Thymus (tissue), 11 donors: ENCODE measurements around the gene PTPN20. TPM values are rescaled to one million over a fixed set of nuclear protein-coding genes. Genes with fewer than 3 reads are reported as not detected.

ENCODE experiments used
- DNase-seq, 9 donors: peaks; one replicate each; pipeline ENCODE4 v3.0.0-alpha.2; 2013; ENCODE audit warnings: low spot score in 9 of 9, low read depth in 6 of 9, missing footprints in 1 of 9
- H3K27ac ChIP-seq, 2 donors: one replicate each; pipeline ENCODE4 v1.5.1; 2013; ENCODE audit warnings: control low read depth in 1 of 2, low read depth in 1 of 2, low read length in 1 of 2, mild to moderate bottlenecking in 1 of 2, moderate library complexity in 1 of 2
- H3K27me3 ChIP-seq, 2 donors: one replicate each; pipeline ENCODE4 v1.5.1; 2013; ENCODE audit warnings: low read length in 1 of 2; ENCODE audit not compliant: control insufficient read depth in 2 of 2, insufficient read depth in 1 of 2
- H3K36me3 ChIP-seq, 2 donors: one replicate each; pipeline ENCODE4 v1.5.1; 2013; ENCODE audit warnings: low read length in 1 of 2, mild to moderate bottlenecking in 1 of 2, moderate library complexity in 1 of 2; ENCODE audit not compliant: control insufficient read depth in 2 of 2, insufficient read depth in 2 of 2
- H3K4me1 ChIP-seq, 2 donors: one replicate each; pipeline ENCODE4 v1.5.1; 2013; ENCODE audit warnings: low read length in 2 of 2; ENCODE audit not compliant: control insufficient read depth in 2 of 2, insufficient read depth in 2 of 2
- H3K4me3 ChIP-seq, 2 donors: one replicate each; pipeline ENCODE4 v1.5.1; 2013; ENCODE audit warnings: low read length in 2 of 2, control low read depth in 1 of 2, mild to moderate bottlenecking in 1 of 2
- H3K9me3 ChIP-seq, 2 donors: one replicate each; pipeline ENCODE4 v1.5.1; 2013; ENCODE audit warnings: low read length in 1 of 2, mild to moderate bottlenecking in 1 of 2; ENCODE audit not compliant: control insufficient read depth in 2 of 2, insufficient read depth in 1 of 2
- WGBS: extraction: QIAGEN DNeasy Blood & Tissue Kit; methylation state at CpG from one replicate; pipeline ENCODE4 v1.1.7; 2013; 5-methylcytosine and 5-hydroxymethylcytosine counted together
- polyA plus RNA-seq: library from polyadenylated mRNA; stranded (reverse); fragments of 200-250 nt; gene quantifications from one replicate; pipeline ENCODE4 v1.2.3, GENCODE V29; 2013
- total RNA-seq: library from RNA; stranded (reverse); fragments of 120-200 nt; gene quantifications from one replicate; pipeline ENCODE4 v1.2.4, GENCODE V29; 2013
- donor health status: healthy.

Gene PTPN20
- total and polyA plus RNA-seq, 2 donors = 0.78 to 1.2 TPM

DNA sequence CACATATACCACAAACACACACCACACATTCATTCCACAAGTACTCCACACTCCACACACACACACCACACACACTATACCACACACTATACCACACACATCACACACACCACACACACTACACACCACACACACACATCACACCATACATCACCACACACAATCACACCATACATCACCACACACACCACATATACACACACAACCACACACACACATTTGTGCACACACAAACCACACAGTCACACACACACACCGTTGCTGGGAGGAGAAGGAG is 112.8 kb downstream of the PTPN20 start:
- H3K9me3 ChIP-seq = no peaks in the 10 kb centered on the region

DNA sequence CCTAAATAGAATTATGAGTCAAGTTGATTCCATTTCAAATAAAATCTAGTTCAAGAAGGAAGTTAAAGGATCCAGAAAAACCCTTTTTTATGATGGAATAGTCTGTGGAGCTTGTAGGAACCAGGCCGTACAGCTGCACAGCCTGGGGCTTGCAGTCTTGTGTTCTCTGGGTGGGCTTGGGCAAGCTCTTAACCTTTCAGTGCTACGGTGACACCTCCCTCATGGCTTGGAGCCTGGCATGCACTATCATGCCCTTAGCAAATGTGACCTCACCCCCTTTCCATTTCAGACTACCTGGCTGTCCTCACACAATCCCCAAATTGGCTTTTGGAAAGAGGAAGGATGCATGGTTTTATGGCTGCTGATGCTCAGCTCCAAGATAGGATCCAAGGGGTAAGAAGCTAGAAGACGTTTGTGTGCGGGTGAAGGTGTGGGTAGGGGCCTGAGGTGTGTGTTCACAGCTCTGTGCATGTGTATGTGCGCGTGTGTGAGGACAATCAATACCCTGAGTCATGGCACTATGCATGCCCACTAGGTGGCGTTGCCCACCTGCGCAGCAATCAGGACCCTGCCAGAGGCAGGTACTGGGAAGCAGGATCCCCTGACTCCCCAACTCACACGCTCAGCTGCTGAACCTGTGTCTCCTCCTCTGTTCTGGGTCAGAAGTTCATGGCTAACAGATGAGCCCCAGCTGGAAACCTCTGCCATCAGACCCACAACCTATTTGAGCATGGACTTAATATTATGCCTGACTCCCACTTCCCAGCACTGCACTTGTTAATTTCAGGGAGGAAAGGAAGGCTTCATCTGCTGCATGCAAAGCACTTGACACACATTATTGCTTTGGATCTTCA is 113.4 kb downstream of the PTPN20 start:
- Histone ChIP-seq H3K4me3 (no peak overlapping the region), H3K36me3 (no peaks in the 10 kb centered on the region), H3K9me3 (no peaks in the 10 kb centered on the region), H3K4me1 (peaks cover 0 to 5% of the 10 kb centered on the region in 2 donors), H3K27me3 (no peaks in the 10 kb centered on the region), H3K27ac (no peak overlapping the region)
- WGBS = 36% methylated on average over 9 of the region's 9 CpGs
- DNase-seq = peak; percentile 33 to 83 (median 60)

More for the DNA sequence above, 112.8 kb downstream of the PTPN20 start:
- Histone ChIP-seq H3K27me3 (no peaks in the 10 kb centered on the region), H3K27ac (no peak overlapping the region), H3K4me1 (peaks cover 0 to 5% of the 10 kb centered on the region in 2 donors), H3K36me3 (no peaks in the 10 kb centered on the region), H3K4me3 (no peak overlapping the region)
- no peak for DNase-seq
- 88% methylated on average over 1 of the region's 1 CpG for WGBS

DNA sequence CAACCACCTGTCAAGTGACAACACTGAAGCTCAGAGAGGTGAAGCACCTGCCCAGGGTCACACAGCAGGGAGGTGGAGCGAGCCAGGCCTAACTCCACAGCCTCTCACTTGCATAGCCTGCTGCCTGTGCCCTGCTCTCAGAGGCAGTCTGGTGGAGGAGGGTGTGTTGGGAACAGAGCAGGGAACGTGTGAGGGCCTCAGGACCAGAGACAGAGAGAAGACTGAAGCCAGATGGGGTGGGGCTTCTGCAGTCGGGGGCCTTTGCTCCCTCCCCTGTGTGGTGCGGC is 114.0 kb downstream of the PTPN20 start:
- H3K36me3 ChIP-seq = no peaks in the 10 kb centered on the region
- no peak overlapping the region for H3K4me3 ChIP-seq
- H3K4me1 ChIP-seq = peaks cover 0 to 5% of the 10 kb centered on the region in 2 donors
- no peak for DNase-seq
- no peaks in the 10 kb centered on the region for H3K9me3 ChIP-seq
- no peaks in the 10 kb centered on the region for H3K27me3 ChIP-seq
- no peak overlapping the region for H3K27ac ChIP-seq
- 93% methylated on average over 4 of the region's 4 CpGs for WGBS

DNA sequence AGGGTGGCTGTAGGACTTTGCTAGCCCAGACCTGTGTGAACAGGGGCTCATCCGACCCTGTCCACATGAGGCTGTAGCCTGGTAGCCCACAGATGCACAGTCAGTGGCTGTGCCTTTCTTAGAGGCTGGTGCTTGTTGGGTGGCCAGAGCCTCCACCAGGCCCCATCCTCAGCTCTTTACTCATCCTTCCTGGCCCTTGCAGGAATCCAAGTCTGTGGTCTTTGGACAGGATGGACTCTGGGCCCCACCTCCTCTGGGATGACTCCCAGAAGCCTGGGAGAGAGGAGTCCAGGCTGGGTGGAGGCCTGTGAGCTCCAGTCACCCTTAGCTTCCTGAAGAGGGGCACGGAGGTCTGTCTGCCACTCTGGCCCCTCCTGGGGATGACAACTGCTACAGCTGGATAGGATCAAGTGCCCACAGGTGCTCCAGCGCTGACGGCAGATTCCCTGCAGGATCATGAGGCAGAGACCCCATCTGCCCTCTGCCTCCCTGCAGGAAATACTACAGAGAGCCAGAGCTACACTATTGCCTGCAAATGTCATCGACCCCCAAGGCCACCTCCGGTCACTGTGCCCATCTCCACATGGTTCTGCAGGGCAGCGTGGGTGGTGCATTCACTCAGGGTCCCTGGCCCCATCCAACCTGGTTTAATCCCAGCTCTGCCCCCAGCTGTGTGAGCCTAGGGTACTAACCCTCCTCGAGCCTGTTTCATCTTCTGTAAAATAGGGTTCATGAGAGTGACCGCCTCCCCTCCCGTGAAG is 114.5 kb downstream of the PTPN20 start:
- Histone ChIP-seq H3K4me3 (no peak overlapping the region), H3K27ac (no peak overlapping the region), H3K9me3 (no peaks in the 10 kb centered on the region), H3K4me1 (peaks cover 0 to 5% of the 10 kb centered on the region in 2 donors), H3K27me3 (no peaks in the 10 kb centered on the region), H3K36me3 (no peaks in the 10 kb centered on the region)
- no peak for DNase-seq
- 94% methylated on average over 10 of the region's 10 CpGs for WGBS

DNA sequence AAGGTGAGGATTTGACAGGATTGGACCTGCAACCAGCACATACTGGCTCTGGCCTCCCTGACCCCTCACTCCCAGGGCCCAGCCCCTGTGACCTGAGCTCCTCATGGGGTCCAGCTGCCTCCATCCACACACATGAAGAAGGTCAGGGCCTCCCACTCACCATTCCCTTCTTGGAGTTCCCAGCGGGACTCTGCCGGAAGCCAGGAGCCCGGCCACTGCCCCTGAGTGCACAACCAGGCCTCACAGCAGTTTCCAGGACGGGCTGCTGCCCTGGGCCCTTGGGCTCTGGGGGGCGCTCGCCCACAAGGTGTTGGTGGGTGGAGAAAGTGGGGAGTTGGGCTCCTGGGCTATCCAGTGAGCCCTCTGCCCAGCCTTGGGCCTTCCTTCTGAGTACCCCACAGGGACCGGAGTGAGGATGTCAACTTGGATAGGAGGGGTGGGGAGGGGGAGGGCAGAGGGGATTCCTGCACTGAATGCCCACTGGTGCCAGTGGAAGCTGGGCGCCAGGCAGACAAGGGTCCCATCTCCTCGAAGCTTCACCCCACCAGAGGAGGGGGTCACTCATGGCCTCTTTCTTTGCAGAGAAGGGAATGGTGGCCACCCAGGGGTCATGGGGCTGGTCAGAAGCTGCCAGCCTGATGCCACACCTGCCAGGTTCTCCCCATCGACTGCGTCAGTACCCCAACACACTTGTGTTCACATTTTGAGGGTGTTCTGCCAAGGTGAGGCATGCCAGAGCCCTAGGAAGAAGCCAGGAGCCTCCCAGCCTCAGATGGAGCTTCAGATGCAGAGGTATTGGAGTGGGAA is 115.3 kb downstream of the PTPN20 start:
- Histone ChIP-seq H3K36me3 (no peaks in the 10 kb centered on the region), H3K27me3 (no peaks in the 10 kb centered on the region), H3K4me1 (peaks cover 0 to 5% of the 10 kb centered on the region in 2 donors), H3K9me3 (no peaks in the 10 kb centered on the region), H3K4me3 (no peak overlapping the region), H3K27ac (no peak overlapping the region)
- DNase-seq = no peak
- 97% methylated on average over 11 of the region's 11 CpGs for WGBS

DNA sequence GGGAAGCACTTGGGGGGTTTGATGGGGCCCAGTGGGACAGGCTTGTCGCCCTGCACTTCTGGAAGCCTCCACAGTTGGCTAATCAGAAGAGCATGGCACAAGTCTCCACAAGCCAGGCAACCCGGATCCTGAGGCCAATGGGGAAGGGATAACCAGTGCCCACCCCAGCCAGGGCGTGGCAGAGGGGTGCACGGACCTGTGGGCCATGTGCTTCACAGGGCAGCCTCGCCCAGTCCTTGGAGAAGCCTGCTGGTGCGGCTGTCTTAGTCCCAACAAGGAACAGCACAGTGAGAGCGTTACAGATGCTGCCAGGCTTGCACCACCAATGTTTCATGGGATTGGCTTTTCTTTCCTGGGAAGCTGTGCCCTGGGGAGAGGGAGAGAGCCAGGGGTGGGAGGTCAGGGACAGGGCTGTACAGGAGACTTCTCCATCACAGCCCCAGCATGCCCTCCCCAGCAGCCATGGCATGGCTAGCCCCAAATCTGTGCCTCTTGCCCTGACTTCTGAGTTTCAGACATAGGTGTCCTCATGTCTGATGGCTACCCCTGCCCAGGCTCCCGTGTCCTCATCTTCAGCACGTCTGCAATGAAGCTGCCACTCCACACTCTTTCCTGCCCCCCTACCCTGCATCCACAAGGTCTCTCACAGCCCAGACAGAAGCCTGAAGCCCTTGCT is 116.0 kb downstream of the PTPN20 start:
- H3K4me1 ChIP-seq = peaks cover 0 to 5% of the 10 kb centered on the region in 2 donors
- no peaks in the 10 kb centered on the region for H3K27me3 ChIP-seq
- H3K27ac ChIP-seq = no peak overlapping the region
- DNase-seq = no peak
- WGBS = 87% methylated on average over 9 of the region's 9 CpGs
- H3K36me3 ChIP-seq = no peaks in the 10 kb centered on the region
- H3K4me3 ChIP-seq = no peak overlapping the region
- H3K9me3 ChIP-seq = no peaks in the 10 kb centered on the region

DNA sequence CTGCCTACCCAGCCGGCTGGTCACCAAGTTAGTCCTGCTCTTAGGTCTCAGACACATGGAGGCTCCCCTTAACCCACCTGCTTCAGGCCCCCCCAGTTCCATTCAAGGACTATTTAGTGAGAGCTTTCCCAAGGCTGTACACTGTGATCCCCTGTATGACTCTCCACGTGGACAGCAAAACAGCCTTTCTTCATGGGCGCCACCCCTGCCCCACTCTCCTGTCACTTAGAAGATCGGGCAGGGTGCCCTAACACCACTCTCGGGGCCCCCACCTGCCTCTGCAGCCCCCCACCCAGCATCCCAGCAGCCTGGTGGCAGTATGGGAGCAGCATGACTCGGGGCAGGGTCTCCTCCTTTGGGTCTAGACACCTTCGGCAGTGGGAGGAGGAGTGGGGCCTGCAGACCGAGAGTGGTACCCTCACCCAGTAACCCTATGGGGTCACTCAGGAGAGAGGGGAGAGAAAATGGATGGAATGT is 116.6 kb downstream of the PTPN20 start:
- Histone ChIP-seq H3K9me3 (no peaks in the 10 kb centered on the region), H3K27ac (no peak overlapping the region), H3K4me1 (peaks cover 0 to 5% of the 10 kb centered on the region in 2 donors), H3K36me3 (no peaks in the 10 kb centered on the region), H3K4me3 (no peak overlapping the region), H3K27me3 (no peaks in the 10 kb centered on the region)
- 94% methylated on average over 8 of the region's 8 CpGs for WGBS
- no peak for DNase-seq

DNA sequence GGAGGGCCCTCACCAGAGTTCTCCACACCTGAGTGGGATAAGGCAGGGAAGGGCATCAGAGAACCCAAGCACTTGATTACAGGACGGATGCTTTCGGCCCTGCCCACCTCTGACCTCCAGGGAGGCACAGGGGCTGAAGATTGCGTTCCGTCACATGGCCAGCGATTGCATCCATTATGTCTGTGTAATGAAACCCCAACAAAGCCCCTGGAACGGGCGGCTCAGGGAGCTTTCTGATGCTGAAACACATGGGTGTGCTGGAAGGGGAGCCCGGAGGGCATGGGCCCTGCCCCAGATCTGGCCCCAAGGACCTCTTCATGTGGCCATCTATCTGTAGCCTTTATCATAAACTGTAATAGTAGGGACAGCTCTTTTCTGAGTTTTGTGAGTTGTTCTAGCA is 117.2 kb downstream of the PTPN20 start:
- no peaks in the 10 kb centered on the region for H3K4me1 ChIP-seq
- no peak for DNase-seq
- no peaks in the 10 kb centered on the region for H3K27me3 ChIP-seq
- no peaks in the 10 kb centered on the region for H3K9me3 ChIP-seq
- WGBS = 98% methylated on average over 8 of the region's 8 CpGs
- no peak overlapping the region for H3K27ac ChIP-seq
- no peaks in the 10 kb centered on the region for H3K36me3 ChIP-seq
- H3K4me3 ChIP-seq = no peak overlapping the region
